Parathyroid adenoma (tissue), 2 donors: ENCODE measurements around the gene BOLL.
A peak's percentile ranks its signal among the peaks of the same experiment; 100 is the strongest.

Experiments
- H2AFZ ChIP-seq: fragments of 300-600 bp; sonication (generic); one replicate; pipeline ENCODE4 v1.7.0; 2017; ENCODE audit warnings: antibody characterized with exemption, mild to moderate bottlenecking
- H3K27ac ChIP-seq: fragments of 300-600 bp; sonication (generic); one replicate; pipeline ENCODE4 v1.7.0; 2017
- H3K27me3 ChIP-seq: fragments of 300-600 bp; sonication (generic); one replicate; pipeline ENCODE4 v1.7.0; 2017; ENCODE audit warnings: low read length; ENCODE audit not compliant: control insufficient read depth, insufficient read depth
- H3K36me3 ChIP-seq: fragments of 300-600 bp; sonication (generic); one replicate; pipeline ENCODE4 v1.7.0; 2017; ENCODE audit warnings: low read length; ENCODE audit not compliant: control insufficient read depth, insufficient read depth
- H3K4me1 ChIP-seq: fragments of 300-600 bp; sonication (generic); one replicate; pipeline ENCODE4 v1.7.0; 2017; ENCODE audit warnings: control low read depth
- H3K4me2 ChIP-seq: fragments of 300-600 bp; sonication (generic); one replicate; pipeline ENCODE4 v1.7.0; 2017; ENCODE audit warnings: low read length
- H3K4me3 ChIP-seq: fragments of 300-600 bp; sonication (generic); one replicate; pipeline ENCODE4 v1.7.0; 2017; ENCODE audit warnings: low read depth, low read length
- H3K79me2 ChIP-seq: fragments of 300-600 bp; sonication (generic); one replicate; pipeline ENCODE4 v1.7.0; 2017; ENCODE audit warnings: control low read depth
- H3K9ac ChIP-seq: fragments of 300-600 bp; sonication (generic); one replicate; pipeline ENCODE4 v1.7.0; 2017; ENCODE audit warnings: mild to moderate bottlenecking
- H3K9me3 ChIP-seq: fragments of 300-600 bp; sonication (generic); one replicate; pipeline ENCODE4 v1.7.0; 2017; ENCODE audit warnings: low read length; ENCODE audit not compliant: control insufficient read depth
- TF ChIP-seq, protein P1 (sequence below): fragments of 300-600 bp; sonication (generic); IDR thresholded peaks from one replicate; pipeline ENCODE4 v1.7.0; 2017; ENCODE audit warnings: antibody characterized with exemption, mild to moderate bottlenecking
- donor health status: primary hyperparathyroidism.

Gene BOLL

DNA sequence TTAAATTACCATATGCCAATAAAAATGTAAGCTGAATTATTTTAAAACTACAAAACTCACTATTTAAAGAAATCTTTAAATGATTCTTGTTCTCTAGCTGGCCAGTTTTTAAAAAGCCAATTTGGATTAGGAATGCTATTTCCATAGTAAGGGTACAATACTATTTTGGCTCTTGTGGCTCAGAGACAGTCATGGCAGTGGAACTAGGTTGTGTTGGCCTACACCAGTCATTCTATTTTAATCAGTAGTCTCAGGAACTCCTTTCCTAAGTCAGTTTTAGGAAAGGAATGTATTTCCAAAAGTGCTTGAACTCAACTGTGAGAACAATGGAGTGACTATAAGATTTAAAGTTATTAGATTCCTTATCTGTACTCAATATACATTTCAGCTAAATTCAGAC lies 5.9 kb downstream of the BOLL start:
- Histone ChIP-seq H3K36me3 (no peaks in the 10 kb centered on the region), H3K27ac (no peak overlapping the region), H3K79me2 (no peaks in the 10 kb centered on the region), H3K27me3 (no peaks in the 10 kb centered on the region), H3K9me3 (no peaks in the 10 kb centered on the region), H3K9ac (no peak overlapping the region), H3K4me2 (no peak overlapping the region), H2AFZ (no peak overlapping the region), H3K4me1 (no peaks in the 10 kb centered on the region), H3K4me3 (no peak overlapping the region)
- TF ChIP-seq, protein P1, sequence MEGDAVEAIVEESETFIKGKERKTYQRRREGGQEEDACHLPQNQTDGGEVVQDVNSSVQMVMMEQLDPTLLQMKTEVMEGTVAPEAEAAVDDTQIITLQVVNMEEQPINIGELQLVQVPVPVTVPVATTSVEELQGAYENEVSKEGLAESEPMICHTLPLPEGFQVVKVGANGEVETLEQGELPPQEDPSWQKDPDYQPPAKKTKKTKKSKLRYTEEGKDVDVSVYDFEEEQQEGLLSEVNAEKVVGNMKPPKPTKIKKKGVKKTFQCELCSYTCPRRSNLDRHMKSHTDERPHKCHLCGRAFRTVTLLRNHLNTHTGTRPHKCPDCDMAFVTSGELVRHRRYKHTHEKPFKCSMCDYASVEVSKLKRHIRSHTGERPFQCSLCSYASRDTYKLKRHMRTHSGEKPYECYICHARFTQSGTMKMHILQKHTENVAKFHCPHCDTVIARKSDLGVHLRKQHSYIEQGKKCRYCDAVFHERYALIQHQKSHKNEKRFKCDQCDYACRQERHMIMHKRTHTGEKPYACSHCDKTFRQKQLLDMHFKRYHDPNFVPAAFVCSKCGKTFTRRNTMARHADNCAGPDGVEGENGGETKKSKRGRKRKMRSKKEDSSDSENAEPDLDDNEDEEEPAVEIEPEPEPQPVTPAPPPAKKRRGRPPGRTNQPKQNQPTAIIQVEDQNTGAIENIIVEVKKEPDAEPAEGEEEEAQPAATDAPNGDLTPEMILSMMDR, result no peak

DNA sequence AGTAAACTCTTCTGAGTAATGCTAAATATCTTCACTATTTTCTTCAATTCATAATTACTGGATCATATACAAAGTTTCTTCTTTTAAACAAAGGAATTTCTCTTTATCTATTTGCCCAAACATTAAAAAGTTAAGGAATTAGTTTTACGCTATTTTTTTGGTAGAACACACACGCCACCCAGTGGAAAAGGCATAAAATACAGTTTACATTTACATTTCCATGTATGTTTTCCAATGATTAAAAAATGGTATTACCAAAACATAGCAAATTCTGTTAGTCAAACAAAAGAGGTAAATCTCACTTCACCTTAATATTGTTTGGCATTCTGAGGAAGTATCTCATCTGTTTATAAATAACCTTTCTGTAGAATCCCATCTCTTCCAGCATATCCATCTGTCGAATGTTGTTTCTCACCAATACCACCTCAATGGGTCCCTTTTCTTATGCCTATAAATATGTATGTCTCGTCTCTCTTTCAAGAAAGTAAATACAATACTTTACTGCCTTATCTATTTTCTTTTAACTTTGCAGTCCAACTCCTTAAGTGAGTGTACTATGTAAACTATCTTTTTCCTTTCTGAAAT lies 7.2 kb downstream of the BOLL start:
- Histone ChIP-seq H3K27me3 (no peaks in the 10 kb centered on the region), H3K4me1 (no peaks in the 10 kb centered on the region), H3K4me3 (no peak overlapping the region), H3K9me3 (no peaks in the 10 kb centered on the region), H2AFZ (no peak overlapping the region), H3K36me3 (no peaks in the 10 kb centered on the region), H3K4me2 (no peak overlapping the region), H3K79me2 (no peaks in the 10 kb centered on the region), H3K9ac (no peak overlapping the region), H3K27ac (no peak overlapping the region)
- TF ChIP-seq, protein P1, result peak; percentile 76

DNA sequence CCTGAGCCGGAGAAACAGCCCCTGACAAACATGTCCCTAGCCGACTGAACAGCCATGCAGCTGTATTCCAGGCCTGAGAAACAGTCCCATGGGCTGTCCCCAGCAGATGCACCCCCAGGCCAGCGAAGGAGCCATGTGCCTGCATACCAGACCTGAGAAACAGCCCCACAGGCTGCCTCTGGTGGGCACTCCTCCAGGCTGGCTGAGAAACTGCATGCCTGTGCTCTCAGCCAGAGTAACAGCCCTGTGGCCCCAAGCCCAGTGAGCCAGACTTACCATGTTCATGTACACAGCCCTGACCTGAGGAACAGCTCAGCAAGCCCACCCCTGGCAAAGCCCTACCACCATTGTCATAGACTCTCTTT lies 24.8 kb downstream of the BOLL start:
- no peak overlapping the region for H3K4me3 ChIP-seq
- H3K79me2 ChIP-seq, result no peaks in the 10 kb centered on the region
- TF ChIP-seq, protein P1, result no peak
- no peak overlapping the region for H3K4me2 ChIP-seq
- no peak overlapping the region for H3K27ac ChIP-seq
- no peak overlapping the region for H2AFZ ChIP-seq
- H3K9ac ChIP-seq, result no peak overlapping the region
- no peaks in the 10 kb centered on the region for H3K4me1 ChIP-seq
- H3K36me3 ChIP-seq, result no peaks in the 10 kb centered on the region
- H3K9me3 ChIP-seq, result no peaks in the 10 kb centered on the region
- no peaks in the 10 kb centered on the region for H3K27me3 ChIP-seq

DNA sequence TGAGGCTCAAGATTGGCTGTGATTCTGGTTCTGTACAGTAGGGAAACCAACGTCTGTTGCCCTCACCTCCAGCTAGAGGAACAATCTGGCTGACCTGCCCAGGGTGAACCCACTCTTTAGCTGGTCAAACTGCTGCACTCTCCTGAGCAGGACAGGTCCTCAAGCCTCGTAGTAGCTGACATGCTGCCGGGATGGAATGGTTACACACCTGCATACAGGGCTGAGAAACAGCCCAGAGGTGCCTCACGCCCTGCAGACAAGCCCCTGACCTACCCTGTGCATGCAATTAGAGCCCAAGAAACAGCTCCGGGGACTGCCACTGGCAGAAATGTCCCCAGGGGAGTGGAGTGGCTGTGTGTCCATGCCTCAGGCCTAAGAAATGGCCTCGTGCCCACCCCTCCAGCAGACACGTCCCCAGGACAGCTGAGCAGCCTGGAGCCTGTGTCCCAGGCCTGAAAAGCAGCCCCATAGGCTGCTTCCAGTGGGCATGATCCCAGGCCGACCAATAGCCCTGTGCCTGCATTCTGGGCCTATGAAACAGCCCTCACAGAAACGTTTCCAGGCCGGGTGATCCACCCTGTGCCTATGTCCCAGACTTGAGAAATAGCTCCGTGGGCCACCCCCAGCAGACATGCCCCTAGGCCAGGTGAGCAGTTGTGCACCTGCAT lies 25.4 kb downstream of the BOLL start:
- Histone ChIP-seq H3K4me1 (no peaks in the 10 kb centered on the region), H3K9me3 (no peaks in the 10 kb centered on the region), H3K79me2 (no peaks in the 10 kb centered on the region), H3K9ac (no peak overlapping the region), H3K4me3 (no peak overlapping the region), H3K27ac (no peak overlapping the region), H3K36me3 (no peaks in the 10 kb centered on the region), H3K4me2 (no peak overlapping the region), H2AFZ (no peak overlapping the region), H3K27me3 (no peaks in the 10 kb centered on the region)
- TF ChIP-seq, protein P1, result no peak

DNA sequence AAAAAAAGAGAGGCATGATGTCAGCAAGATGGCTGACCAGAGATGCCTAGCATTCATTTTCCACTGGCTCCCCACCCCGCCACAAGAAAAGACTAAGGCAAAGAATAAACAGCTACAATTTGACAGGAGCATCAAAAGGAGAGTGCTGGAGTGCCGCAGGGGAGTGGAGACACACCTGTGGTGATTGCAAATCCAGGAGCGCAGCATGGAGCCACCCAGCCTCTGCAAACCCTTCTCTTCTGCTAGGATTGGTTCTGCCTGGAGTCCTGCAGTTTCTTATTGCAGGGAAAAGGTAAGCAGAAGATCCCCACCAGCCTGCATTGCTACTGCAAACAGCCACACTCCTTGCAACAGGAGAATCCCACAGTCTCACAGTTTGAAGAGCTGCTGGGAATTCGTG lies 26.1 kb downstream of the BOLL start:
- H3K4me1 ChIP-seq, result no peaks in the 10 kb centered on the region
- no peaks in the 10 kb centered on the region for H3K9me3 ChIP-seq
- H3K27me3 ChIP-seq, result no peaks in the 10 kb centered on the region
- H3K36me3 ChIP-seq, result no peaks in the 10 kb centered on the region
- no peak overlapping the region for H3K9ac ChIP-seq
- no peaks in the 10 kb centered on the region for H3K79me2 ChIP-seq
- H3K4me2 ChIP-seq, result no peak overlapping the region
- TF ChIP-seq, protein P1, result no peak
- H2AFZ ChIP-seq, result no peak overlapping the region
- H3K27ac ChIP-seq, result no peak overlapping the region
- no peak overlapping the region for H3K4me3 ChIP-seq
